Measurements from ENCODE around the gene EFNA5.
"Not testable (repeated sequence)": the region's sequence is repeated elsewhere in the genome, so short reads cannot be mapped to it uniquely, and the experiment has no call there.

EFNA5 gene

GRCh38 chr5:107435061-107435460, 235.7 kb downstream of the EFNA5 start:
- no peak overlapping the region for H3K27ac ChIP-seq (ENCODE audit: low read depth, low read length)
- H3K9ac ChIP-seq (ENCODE audit: low read depth, low read length), result no peak overlapping the region
- WGBS, result no CpG with 5 or more reads among the region's 1 CpG

GRCh38 chr5:107433646-107434045, 237.1 kb downstream of the EFNA5 start:
- not testable (repeated sequence) for H3K4me3 ChIP-seq (ENCODE audit: low read length); H3K36me3 ChIP-seq (ENCODE audit: insufficient read depth, low read length); H3K4me1 ChIP-seq (ENCODE audit: insufficient read depth, low read length); H3K9ac ChIP-seq (ENCODE audit: low read depth, low read length); H3K27ac ChIP-seq (ENCODE audit: low read depth, low read length); H3K9me3 ChIP-seq (ENCODE audit: insufficient read depth, low read depth, low read length); H3K27me3 ChIP-seq (ENCODE audit: insufficient read depth, low read length)
- 100% methylated on average over 1 of the region's 1 CpG for WGBS

More at GRCh38 chr5:107435061-107435460, 235.7 kb downstream of the EFNA5 start:
- H3K27me3 ChIP-seq (ENCODE audit: insufficient read depth, low read length), result no peaks in the 10 kb centered on the region
- no peaks in the 10 kb centered on the region for H3K36me3 ChIP-seq (ENCODE audit: insufficient read depth, low read length)
- peaks cover 4% of the 10 kb centered on the region; the same call in 1 of the 2 replicates for H3K9me3 ChIP-seq (ENCODE audit: insufficient read depth, low read depth, low read length)
- H3K4me1 ChIP-seq (ENCODE audit: insufficient read depth, low read length), result peaks cover 6% of the 10 kb centered on the region; the same call in 1 of the 2 replicates
- H3K4me3 ChIP-seq (ENCODE audit: low read length), result no peak overlapping the region

GRCh38 chr5:107431998-107432397, 238.7 kb downstream of the EFNA5 start:
- Histone ChIP-seq H3K4me3 (ENCODE audit: low read length) (no peak overlapping the region), H3K9ac (ENCODE audit: low read depth, low read length) (no peak overlapping the region), H3K27ac (ENCODE audit: low read depth, low read length) (no peak overlapping the region), H3K4me1 (ENCODE audit: insufficient read depth, low read length) (peaks cover 6% of the 10 kb centered on the region; the same call in 1 of the 2 replicates), H3K27me3 (ENCODE audit: insufficient read depth, low read length) (no peaks in the 10 kb centered on the region), H3K9me3 (ENCODE audit: insufficient read depth, low read depth, low read length) (no peaks in the 10 kb centered on the region), H3K36me3 (ENCODE audit: insufficient read depth, low read length) (peaks cover 3% of the 10 kb centered on the region; the same call in 1 of the 2 replicates)
- WGBS, result 89% methylated on average over 1 of the region's 1 CpG

GRCh38 chr5:107431536-107431935, 239.2 kb downstream of the EFNA5 start:
- Histone ChIP-seq H3K27ac (ENCODE audit: low read depth, low read length) (no peak overlapping the region), H3K27me3 (ENCODE audit: insufficient read depth, low read length) (no peaks in the 10 kb centered on the region), H3K4me1 (ENCODE audit: insufficient read depth, low read length) (peaks cover 6% of the 10 kb centered on the region; the same call in 1 of the 2 replicates), H3K9ac (ENCODE audit: low read depth, low read length) (no peak overlapping the region), H3K9me3 (ENCODE audit: insufficient read depth, low read depth, low read length) (no peaks in the 10 kb centered on the region), H3K4me3 (ENCODE audit: low read length) (no peak overlapping the region), H3K36me3 (ENCODE audit: insufficient read depth, low read length) (peaks cover 6% of the 10 kb centered on the region; the same call in 1 of the 2 replicates)
- WGBS, result 99% methylated on average over 4 of the region's 4 CpGs

- H3K36me3 ChIP-seq (ENCODE audit: insufficient read depth, low read length), result peaks cover 10% of the 10 kb centered on the region; the same call in 1 of the 2 replicates
- H3K9ac ChIP-seq (ENCODE audit: low read depth, low read length), result no peak overlapping the region
- no peaks in the 10 kb centered on the region for H3K27me3 ChIP-seq (ENCODE audit: insufficient read depth, low read length)
- 80% methylated on average over 1 of the region's 1 CpG for WGBS
- H3K27ac ChIP-seq (ENCODE audit: low read depth, low read length), result no peak overlapping the region
- peaks cover 6% of the 10 kb centered on the region; the same call in 1 of the 2 replicates for H3K4me1 ChIP-seq (ENCODE audit: insufficient read depth, low read length)
- no peaks in the 10 kb centered on the region for H3K9me3 ChIP-seq (ENCODE audit: insufficient read depth, low read depth, low read length)
- no peak overlapping the region for H3K4me3 ChIP-seq (ENCODE audit: low read length)
Measured at GRCh38 chr5:107430071-107430625, 240.6 kb downstream of the EFNA5 start.

GRCh38 chr5:107428303-107428813, 242.4 kb downstream of the EFNA5 start:
- Histone ChIP-seq H3K9me3 (ENCODE audit: insufficient read depth, low read depth, low read length) (no peaks in the 10 kb centered on the region), H3K4me3 (ENCODE audit: low read length) (no peak overlapping the region), H3K27ac (ENCODE audit: low read depth, low read length) (no peak overlapping the region), H3K36me3 (ENCODE audit: insufficient read depth, low read length) (peaks cover 10% of the 10 kb centered on the region; the same call in 1 of the 2 replicates), H3K27me3 (ENCODE audit: insufficient read depth, low read length) (no peaks in the 10 kb centered on the region), H3K9ac (ENCODE audit: low read depth, low read length) (no peak overlapping the region), H3K4me1 (ENCODE audit: insufficient read depth, low read length) (peaks cover 6% of the 10 kb centered on the region; the same call in 1 of the 2 replicates)
- WGBS, result 97% methylated on average over 4 of the region's 4 CpGs

- Histone ChIP-seq H3K27me3 (ENCODE audit: insufficient read depth, low read length) (no peaks in the 10 kb centered on the region), H3K27ac (ENCODE audit: low read depth, low read length) (no peak overlapping the region), H3K36me3 (ENCODE audit: insufficient read depth, low read length) (peaks cover 10% of the 10 kb centered on the region; the same call in 1 of the 2 replicates), H3K9ac (ENCODE audit: low read depth, low read length) (no peak overlapping the region), H3K4me3 (ENCODE audit: low read length) (no peak overlapping the region), H3K4me1 (ENCODE audit: insufficient read depth, low read length) (no peaks in the 10 kb centered on the region; the same call in 1 of the 2 replicates), H3K9me3 (ENCODE audit: insufficient read depth, low read depth, low read length) (no peaks in the 10 kb centered on the region)
- 93% methylated on average over 6 of the region's 6 CpGs for WGBS
Measured at GRCh38 chr5:107426872-107427271, 243.9 kb downstream of the EFNA5 start.

GRCh38 chr5:107426209-107426608, 244.5 kb downstream of the EFNA5 start:
- H3K36me3 ChIP-seq (ENCODE audit: insufficient read depth, low read length), result peaks cover 10% of the 10 kb centered on the region; the same call in 1 of the 2 replicates
- H3K4me1 ChIP-seq (ENCODE audit: insufficient read depth, low read length), result no peaks in the 10 kb centered on the region
- H3K27me3 ChIP-seq (ENCODE audit: insufficient read depth, low read length), result no peaks in the 10 kb centered on the region
- H3K27ac ChIP-seq (ENCODE audit: low read depth, low read length), result no peak overlapping the region
- H3K9me3 ChIP-seq (ENCODE audit: insufficient read depth, low read depth, low read length), result no peaks in the 10 kb centered on the region
- no peak overlapping the region for H3K9ac ChIP-seq (ENCODE audit: low read depth, low read length)
- no peak overlapping the region for H3K4me3 ChIP-seq (ENCODE audit: low read length)
- no CpG with 5 or more reads among the region's 1 CpG for WGBS

GRCh38 chr5:107425541-107426031, 245.2 kb downstream of the EFNA5 start:
- H3K9ac ChIP-seq (ENCODE audit: low read depth, low read length), result no peak overlapping the region
- no peaks in the 10 kb centered on the region for H3K27me3 ChIP-seq (ENCODE audit: insufficient read depth, low read length)
- no peaks in the 10 kb centered on the region for H3K4me1 ChIP-seq (ENCODE audit: insufficient read depth, low read length)
- 87% methylated on average over 2 of the region's 2 CpGs for WGBS
- no peak overlapping the region for H3K4me3 ChIP-seq (ENCODE audit: low read length)
- peaks cover 10% of the 10 kb centered on the region; the same call in 1 of the 2 replicates for H3K36me3 ChIP-seq (ENCODE audit: insufficient read depth, low read length)
- H3K27ac ChIP-seq (ENCODE audit: low read depth, low read length), result no peak overlapping the region
- no peaks in the 10 kb centered on the region for H3K9me3 ChIP-seq (ENCODE audit: insufficient read depth, low read depth, low read length)

- no peaks in the 10 kb centered on the region for H3K27me3 ChIP-seq (ENCODE audit: insufficient read depth, low read length)
- no peak overlapping the region for H3K4me3 ChIP-seq (ENCODE audit: low read length)
- H3K9ac ChIP-seq (ENCODE audit: low read depth, low read length), result no peak overlapping the region
- H3K36me3 ChIP-seq (ENCODE audit: insufficient read depth, low read length), result peaks cover 10% of the 10 kb centered on the region; the same call in 1 of the 2 replicates
- no peak overlapping the region for H3K27ac ChIP-seq (ENCODE audit: low read depth, low read length)
- H3K9me3 ChIP-seq (ENCODE audit: insufficient read depth, low read depth, low read length), result no peaks in the 10 kb centered on the region
- no peaks in the 10 kb centered on the region for H3K4me1 ChIP-seq (ENCODE audit: insufficient read depth, low read length)
- 88% methylated on average over 1 of the region's 2 CpGs for WGBS
Measured at GRCh38 chr5:107424491-107424890, 246.2 kb downstream of the EFNA5 start.

GRCh38 chr5:107422494-107422893, 248.2 kb downstream of the EFNA5 start:
- Histone ChIP-seq H3K4me1 (ENCODE audit: insufficient read depth, low read length) (no peaks in the 10 kb centered on the region), H3K9ac (ENCODE audit: low read depth, low read length) (no peak overlapping the region), H3K36me3 (ENCODE audit: insufficient read depth, low read length) (peaks cover 10% of the 10 kb centered on the region; the same call in 1 of the 2 replicates), H3K27ac (ENCODE audit: low read depth, low read length) (no peak overlapping the region), H3K4me3 (ENCODE audit: low read length) (no peak overlapping the region), H3K27me3 (ENCODE audit: insufficient read depth, low read length) (no peaks in the 10 kb centered on the region), H3K9me3 (ENCODE audit: insufficient read depth, low read depth, low read length) (no peaks in the 10 kb centered on the region)
- 59% methylated on average over 4 of the region's 4 CpGs for WGBS
